Activated CD4-positive, alpha-beta T cell treated with anti-CD3 and anti-CD28 coated beads for 36 hours (primary cell): ENCODE data around the gene THOC5. TPM values are rescaled to one million over a fixed set of nuclear protein-coding genes. Genes with fewer than 3 reads are reported as not detected.

Experiments used
- ATAC-seq: fragments of 200-7000 bp; cut with Tn5 transposase; one replicate; pipeline ENCODE4 v1.10.0; 2021; ENCODE audit warnings: mild to moderate bottlenecking, moderate library complexity
- CTCF ChIA-PET: fragments of 350-600 bp; sonication (Branson Sonifier 250); formaldehyde crosslinking; loops from one replicate; lab custom pipeline; 2021; ENCODE audit warnings: antibody characterized with exemption; lab: Charles Lee
- POLR2A ChIA-PET: fragments of 350-600 bp; sonication (Branson Sonifier 250); formaldehyde crosslinking; loops from one replicate; lab custom pipeline; 2021; ENCODE audit warnings: antibody characterized with exemption, inconsistent platforms; lab: Charles Lee
- DNase-seq: peaks from one replicate; pipeline ENCODE4 v3.0.0-alpha.2; 2020
- H3K27ac Mint-ChIP-seq: one replicate; pipeline ENCODE4 v1.8.0; 2021; ENCODE audit warnings: mixed read lengths
- H3K27me3 Mint-ChIP-seq: one replicate; pipeline ENCODE4 v1.8.0; 2021; ENCODE audit warnings: mixed read lengths
- H3K36me3 Mint-ChIP-seq: one replicate; pipeline ENCODE4 v1.8.0; 2021; ENCODE audit warnings: low read depth, mixed read lengths
- H3K4me1 Mint-ChIP-seq: one replicate; pipeline ENCODE4 v1.8.0; 2021; ENCODE audit warnings: mixed read lengths
- H3K4me3 Mint-ChIP-seq: one replicate; pipeline ENCODE4 v1.8.0; 2021; ENCODE audit warnings: mild to moderate bottlenecking, moderate library complexity, mixed read lengths
- H3K9me3 Mint-ChIP-seq: one replicate; pipeline ENCODE4 v1.8.0; 2021; ENCODE audit warnings: low read depth, mixed read lengths
- intact Hi-C, 2 experiments: fragments of 100-400 bp; cut with DNase I in 1 of 2; cut with micrococcal nuclease in 1 of 2; formaldehyde crosslinking; loops; one replicate each; pipeline versions ENCODE4 v1.14.2 to v1.15.1; 2022 to 2024; cut with DNase I, micrococcal nuclease
- total RNA-seq, 2 experiments: library from RNA; stranded (reverse); gene quantifications; one replicate each; pipeline ENCODE4 v1.2.3, GENCODE V29; 2021

Gene THOC5
- total RNA-seq, 2 experiments from 2014 or later: 52.4 to 65.7 TPM

DNA sequence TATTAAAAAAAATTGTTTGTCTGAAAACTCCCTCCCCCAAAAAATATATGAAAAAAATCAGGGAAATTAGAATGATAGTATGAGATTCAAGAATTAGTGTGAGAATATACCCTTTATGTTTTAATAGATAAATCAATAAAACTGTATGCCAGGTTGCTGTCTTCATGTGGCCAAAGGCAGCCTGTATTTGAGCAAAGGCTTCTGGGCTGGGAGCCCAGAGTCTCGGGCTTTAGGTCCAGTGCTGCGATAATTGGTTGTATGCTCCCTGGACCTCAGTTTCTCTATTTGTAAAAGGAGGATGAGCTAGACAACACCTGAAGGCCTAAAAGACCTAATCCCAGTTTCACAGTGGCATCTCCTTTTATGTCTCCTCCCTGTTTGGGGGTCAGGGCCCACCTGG lies 29.8 kb downstream of the THOC5 start:
- DNase-seq (no peak), ATAC-seq (no peak)
- Mint-ChIP-seq H3K27me3 (no peaks in the 10 kb centered on the region), H3K9me3 (no peaks in the 10 kb centered on the region), H3K36me3 (peaks cover 35% of the 10 kb centered on the region), H3K4me3 (no peak overlapping the region), H3K4me1 (no peaks in the 10 kb centered on the region), H3K27ac (no peak overlapping the region)
- ChIA-PET POLR2A (no interaction called here), CTCF (interaction anchor here (0.8 kb wide), 1 partner anchor 19 kb away, joined by 4 read pairs; no protein-coding TSS in a partner anchor)
- intact Hi-C loops: loop anchor here (1.0 to 10.0 kb wide), 2 partner anchors 128 to 129 kb away; no protein-coding TSS in a partner anchor

DNA sequence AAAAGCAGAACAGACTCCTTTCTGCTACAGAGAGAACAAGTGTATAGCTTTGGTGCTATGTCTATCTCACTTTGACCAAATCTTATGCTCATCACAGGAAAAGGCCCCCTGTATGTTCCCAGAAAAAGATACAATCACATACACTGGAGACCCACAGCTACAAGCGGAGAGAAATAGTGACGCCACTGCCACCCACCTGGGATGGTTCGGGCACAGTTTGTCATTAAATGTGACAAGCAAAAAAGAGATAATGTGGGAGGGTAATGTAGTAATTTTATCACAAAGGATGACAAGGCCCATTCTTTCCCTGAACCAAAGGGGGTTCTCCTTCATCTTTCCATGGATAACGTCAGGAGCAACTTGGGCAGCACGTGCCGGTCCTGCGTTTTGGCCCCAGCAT lies 32.0 kb downstream of the THOC5 start:
- no peaks in the 10 kb centered on the region for H3K27me3 Mint-ChIP-seq
- H3K4me3 Mint-ChIP-seq: no peak overlapping the region
- POLR2A ChIA-PET: no interaction called here
- peaks cover 40% of the 10 kb centered on the region for H3K36me3 Mint-ChIP-seq
- H3K9me3 Mint-ChIP-seq: no peaks in the 10 kb centered on the region
- no peaks in the 10 kb centered on the region for H3K4me1 Mint-ChIP-seq
- no peak for DNase-seq
- CTCF ChIA-PET: no interaction called here
- no peak overlapping the region for H3K27ac Mint-ChIP-seq
- intact Hi-C loops: loop anchor here in 1 of 2 experiments (10.0 kb wide), 1 partner anchor 127 kb away; no protein-coding TSS in a partner anchor
- ATAC-seq: no peak

DNA sequence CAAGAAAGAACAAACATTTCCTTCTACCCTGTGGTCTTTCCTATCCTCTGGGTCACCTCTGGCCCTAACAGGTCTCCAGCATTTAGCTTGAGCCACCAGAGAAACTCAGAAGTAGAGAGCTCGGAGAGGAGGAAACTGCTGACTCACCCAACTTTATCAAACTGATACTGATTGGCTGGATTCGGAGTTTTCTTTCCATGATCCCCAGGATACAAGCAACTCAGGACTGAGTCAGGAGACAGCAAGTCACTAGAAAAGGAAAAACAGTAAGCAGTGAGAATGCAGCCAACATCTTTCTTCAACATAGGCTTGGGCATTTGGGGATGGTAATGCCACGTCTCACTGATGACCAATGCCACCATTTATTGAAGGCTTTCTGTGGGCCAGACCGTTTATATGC lies 32.7 kb downstream of the THOC5 start:
- no peak overlapping the region for H3K4me3 Mint-ChIP-seq
- intact Hi-C loops: loop anchor here in 1 of 2 experiments (10.0 kb wide), 1 partner anchor 126 kb away; no protein-coding TSS in a partner anchor
- H3K27ac Mint-ChIP-seq: no peak overlapping the region
- ChIA-PET POLR2A (interaction anchor here (0.7 kb wide), 1 partner anchor 217 kb away, joined by 3 read pairs; no protein-coding TSS in a partner anchor), CTCF (no interaction called here)
- H3K4me1 Mint-ChIP-seq: no peaks in the 10 kb centered on the region
- DNase-seq (no peak), ATAC-seq (no peak)
- peaks cover 41% of the 10 kb centered on the region for H3K36me3 Mint-ChIP-seq
- no peaks in the 10 kb centered on the region for H3K27me3 Mint-ChIP-seq
- no peaks in the 10 kb centered on the region for H3K9me3 Mint-ChIP-seq

DNA sequence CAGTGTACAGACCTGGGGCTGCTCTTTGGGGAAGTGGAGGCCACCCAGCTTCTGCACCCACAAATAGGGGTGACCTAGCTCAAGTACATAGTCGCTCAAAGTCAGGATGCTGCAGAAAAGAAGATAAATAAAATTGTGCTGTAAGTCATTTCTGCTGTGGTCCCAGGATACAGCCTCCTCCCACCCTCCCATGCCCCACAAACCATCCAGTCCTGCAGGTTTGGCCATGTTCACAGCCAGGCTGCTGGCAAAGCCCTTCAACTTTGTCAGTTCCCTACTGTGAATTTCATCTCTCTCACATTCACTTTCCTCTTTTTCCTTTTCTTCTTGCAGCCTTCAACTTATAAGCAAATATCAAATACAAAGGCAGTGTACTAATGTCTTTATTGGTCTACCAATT lies 33.6 kb downstream of the THOC5 start:
- H3K36me3 Mint-ChIP-seq: peaks cover 44% of the 10 kb centered on the region
- intact Hi-C loops: loop anchor here in 1 of 2 experiments (10.0 kb wide), 1 partner anchor 125 kb away; no protein-coding TSS in a partner anchor
- CTCF ChIA-PET: interaction anchor here (0.6 to 0.9 kb wide), 2 partner anchors 9 to 34 kb away, joined by 3 to 4 read pairs; partner anchors contain the start of gene THOC5
- no peak overlapping the region for H3K4me3 Mint-ChIP-seq
- H3K4me1 Mint-ChIP-seq: no peaks in the 10 kb centered on the region
- ATAC-seq (no peak), DNase-seq (no peak)
- POLR2A ChIA-PET: interaction anchor here (0.7 kb wide), 1 partner anchor 216 kb away, joined by 3 read pairs; no protein-coding TSS in a partner anchor
- no peak overlapping the region for H3K27ac Mint-ChIP-seq
- no peaks in the 10 kb centered on the region for H3K27me3 Mint-ChIP-seq
- no peaks in the 10 kb centered on the region for H3K9me3 Mint-ChIP-seq

DNA sequence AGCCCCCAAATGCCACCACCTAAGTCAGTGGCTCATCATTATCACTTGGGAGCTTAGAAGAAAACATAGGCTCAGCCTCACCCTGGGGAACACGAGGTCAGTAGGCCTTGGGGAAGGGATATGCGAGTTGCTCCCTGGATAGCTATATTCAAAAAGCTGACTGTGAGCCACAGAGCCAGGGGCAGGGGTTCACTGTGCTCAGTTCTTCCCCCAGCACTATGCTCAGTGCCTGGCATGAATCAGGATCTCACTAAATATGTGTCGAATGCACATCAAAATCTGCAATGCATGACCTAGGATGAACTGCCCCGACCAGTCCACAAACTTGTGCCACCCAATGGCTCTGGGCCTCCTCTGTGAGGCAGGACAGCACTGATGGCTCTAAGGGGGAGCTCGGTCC lies 35.1 kb downstream of the THOC5 start:
- no peaks in the 10 kb centered on the region for H3K9me3 Mint-ChIP-seq
- intact Hi-C loops: no loop called here
- DNase-seq (no peak), ATAC-seq (no peak)
- ChIA-PET CTCF (interaction anchor here (0.5 kb wide), 1 partner anchor 11 kb away, joined by 3 read pairs; no protein-coding TSS in a partner anchor), POLR2A (no interaction called here)
- no peaks in the 10 kb centered on the region for H3K4me1 Mint-ChIP-seq
- peaks cover 36% of the 10 kb centered on the region for H3K36me3 Mint-ChIP-seq
- no peaks in the 10 kb centered on the region for H3K27me3 Mint-ChIP-seq
- no peak overlapping the region for H3K4me3 Mint-ChIP-seq
- no peak overlapping the region for H3K27ac Mint-ChIP-seq

DNA sequence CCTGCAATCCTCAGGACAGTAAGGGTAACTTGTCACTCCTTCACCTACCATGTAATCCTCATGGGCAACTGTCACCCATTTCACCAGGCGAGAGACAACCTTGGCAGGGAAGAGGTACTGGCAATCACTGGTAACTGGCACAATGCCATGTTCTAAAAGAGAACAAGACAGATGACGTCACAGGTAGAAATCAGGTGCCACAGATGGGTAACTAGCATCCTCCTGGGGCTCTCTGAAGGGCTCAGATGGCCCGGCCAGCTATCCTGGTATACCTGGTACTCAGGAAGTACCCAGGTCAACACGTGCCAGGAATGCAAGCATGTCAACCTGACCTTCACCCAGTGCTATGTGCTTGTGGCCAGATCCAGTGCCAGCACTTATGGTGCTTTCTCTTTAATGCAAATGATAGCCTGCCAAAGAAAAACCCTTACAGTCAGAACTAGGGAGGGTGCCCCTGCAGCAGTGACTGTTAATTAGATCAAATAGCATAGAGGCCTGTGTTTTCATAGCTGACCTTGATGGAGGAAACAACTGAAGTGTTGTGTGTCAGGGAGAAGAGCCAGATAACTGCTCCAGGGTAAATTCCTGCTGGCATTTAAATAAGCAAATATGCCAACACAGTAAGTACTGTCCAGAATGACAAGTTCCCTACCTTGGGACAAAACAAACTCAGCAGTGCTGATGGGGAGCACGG lies 36.2 kb downstream of the THOC5 start:
- Mint-ChIP-seq H3K36me3 (peaks cover 36% of the 10 kb centered on the region), H3K27me3 (no peaks in the 10 kb centered on the region), H3K4me3 (no peak overlapping the region), H3K4me1 (no peaks in the 10 kb centered on the region), H3K9me3 (no peaks in the 10 kb centered on the region), H3K27ac (no peak overlapping the region)
- DNase-seq (no peak), ATAC-seq (no peak)
- ChIA-PET POLR2A (no interaction called here), CTCF (interaction anchor here (1.4 kb wide), 1 partner anchor 31 kb away, joined by 3 read pairs; no protein-coding TSS in a partner anchor)
- intact Hi-C loops: no loop called here

DNA sequence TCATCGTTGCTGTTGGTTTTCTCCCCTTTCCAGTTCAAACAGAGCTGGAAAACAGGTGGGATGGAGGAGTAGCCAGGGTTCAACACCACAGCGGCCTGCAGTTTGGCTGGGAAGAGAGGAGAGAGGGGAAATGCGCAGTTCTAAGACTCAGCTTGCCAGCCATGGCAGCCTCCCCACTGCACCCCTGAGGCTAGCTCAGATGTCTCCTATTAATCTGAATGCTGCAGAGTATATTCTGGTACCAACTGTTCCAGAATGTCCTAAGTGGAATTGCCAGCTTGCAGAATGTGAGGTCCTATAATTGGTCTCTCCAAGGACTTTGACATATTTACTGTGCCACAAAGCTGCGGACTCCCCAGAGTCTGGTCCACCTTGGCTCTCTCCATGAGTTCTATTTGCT lies 41.5 kb downstream of the THOC5 start:
- POLR2A ChIA-PET: no interaction called here
- DNase-seq (no peak), ATAC-seq (no peak)
- Mint-ChIP-seq H3K27me3 (no peaks in the 10 kb centered on the region), H3K36me3 (peaks cover 30% of the 10 kb centered on the region), H3K4me3 (no peak overlapping the region), H3K9me3 (no peaks in the 10 kb centered on the region), H3K27ac (no peak overlapping the region), H3K4me1 (no peaks in the 10 kb centered on the region)
- CTCF ChIA-PET: interaction anchor here (1.0 to 1.1 kb wide), 2 partner anchors 13 to 41 kb away, joined by 3 read pairs; no protein-coding TSS in a partner anchor
- intact Hi-C loops: no loop called here

DNA sequence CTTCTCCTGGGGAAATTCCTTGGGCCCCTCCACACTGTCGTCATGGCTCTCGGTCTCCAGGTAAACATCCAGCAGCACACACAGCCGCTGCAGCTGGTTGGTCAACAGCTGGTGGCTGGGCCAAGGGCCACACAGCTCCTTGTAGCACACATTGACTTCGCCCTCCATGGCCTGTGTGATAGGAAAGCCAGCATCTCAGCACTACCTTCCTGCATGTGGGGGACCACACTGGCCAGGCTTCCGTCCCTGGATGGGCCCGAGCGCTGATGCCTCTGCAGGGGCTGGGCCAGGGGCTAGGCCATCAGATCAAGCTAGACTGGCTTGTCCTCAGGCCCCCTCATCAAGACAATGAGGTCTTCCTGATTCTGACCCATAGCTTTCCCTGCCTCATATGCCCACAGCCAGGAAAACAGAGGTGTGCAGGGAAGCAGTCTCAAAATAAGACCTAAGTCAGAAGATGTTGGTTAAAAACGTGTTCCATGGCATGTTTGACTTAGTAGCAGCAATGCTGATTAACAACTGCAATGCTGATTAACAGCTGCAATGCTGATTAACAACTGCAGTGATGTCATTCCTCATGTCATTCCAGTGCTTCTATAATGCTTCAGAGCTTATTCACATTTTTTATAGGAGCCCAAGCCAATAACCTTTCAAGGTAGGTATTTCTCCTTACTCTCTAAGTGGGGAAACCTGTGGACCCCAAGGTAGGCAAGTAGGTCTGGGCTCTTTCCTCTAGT lies 42.3 kb downstream of the THOC5 start:
- no peaks in the 10 kb centered on the region for H3K27me3 Mint-ChIP-seq
- ChIA-PET CTCF (interaction anchor here (0.6 to 1.7 kb wide), 5 partner anchors 15 to 1001 kb away, joined by 3 to 5 read pairs (median 3); no protein-coding TSS in a partner anchor), POLR2A (interaction anchor here (0.6 kb wide), 1 partner anchor 80 kb away, joined by 7 read pairs; no protein-coding TSS in a partner anchor)
- H3K4me3 Mint-ChIP-seq: no peak overlapping the region
- H3K4me1 Mint-ChIP-seq: no peaks in the 10 kb centered on the region
- ATAC-seq (no peak), DNase-seq (no peak)
- no peaks in the 10 kb centered on the region for H3K9me3 Mint-ChIP-seq
- peaks cover 30% of the 10 kb centered on the region for H3K36me3 Mint-ChIP-seq
- intact Hi-C loops: no loop called here
- no peak overlapping the region for H3K27ac Mint-ChIP-seq

DNA sequence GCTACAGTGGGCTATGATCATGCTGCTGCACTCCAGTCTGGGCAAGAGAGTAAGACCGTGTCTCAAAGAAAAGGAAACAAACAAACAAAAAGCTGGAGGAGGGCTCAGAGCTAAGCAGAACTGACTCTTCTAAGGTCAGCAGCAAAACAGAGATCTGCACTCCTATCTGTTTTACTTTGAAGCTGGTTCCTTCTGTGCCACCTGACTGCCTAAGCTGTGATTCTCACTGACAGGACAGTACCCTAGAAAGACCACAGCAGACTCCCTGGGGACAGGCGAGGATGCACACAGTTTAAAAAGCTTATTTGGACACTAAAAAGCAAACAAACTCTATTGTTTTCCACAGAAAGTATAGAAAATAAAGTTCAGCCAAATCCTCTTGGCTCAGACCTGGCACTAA lies 43.0 kb downstream of the THOC5 start:
- no peaks in the 10 kb centered on the region for H3K9me3 Mint-ChIP-seq
- H3K4me3 Mint-ChIP-seq: no peak overlapping the region
- DNase-seq (no peak), ATAC-seq (no peak)
- H3K27me3 Mint-ChIP-seq: no peaks in the 10 kb centered on the region
- POLR2A ChIA-PET: interaction anchor here (0.6 kb wide), 1 partner anchor 79 kb away, joined by 7 read pairs; no protein-coding TSS in a partner anchor
- CTCF ChIA-PET: interaction anchor here (0.6 to 1.7 kb wide), 6 partner anchors 15 to 576 kb away, joined by 3 to 5 read pairs (median 3); no protein-coding TSS in a partner anchor
- H3K36me3 Mint-ChIP-seq: peaks cover 26% of the 10 kb centered on the region
- no peaks in the 10 kb centered on the region for H3K4me1 Mint-ChIP-seq
- intact Hi-C loops: no loop called here
- H3K27ac Mint-ChIP-seq: no peak overlapping the region

DNA sequence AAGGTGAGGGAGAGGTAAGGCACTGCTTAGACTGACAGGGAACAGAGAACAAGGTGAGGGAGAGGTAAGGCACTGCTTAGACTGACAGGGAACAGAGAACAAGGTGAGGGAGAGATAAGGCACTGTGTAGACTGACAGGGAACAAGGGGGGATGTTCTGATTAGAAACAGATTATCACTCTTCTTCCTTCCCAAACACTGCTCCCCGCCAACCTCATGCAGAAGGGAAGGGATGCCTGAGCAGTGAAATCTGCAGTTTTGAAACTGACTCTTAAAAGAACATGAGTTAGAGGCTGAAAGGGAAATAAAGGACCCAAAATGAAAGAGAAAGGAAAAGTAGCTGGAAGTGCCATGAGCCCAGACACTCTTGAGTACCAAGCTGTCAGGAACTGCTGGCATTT lies 43.7 kb downstream of the THOC5 start:
- Mint-ChIP-seq H3K36me3 (peaks cover 25% of the 10 kb centered on the region), H3K27ac (no peak overlapping the region), H3K27me3 (no peaks in the 10 kb centered on the region), H3K4me1 (no peaks in the 10 kb centered on the region), H3K4me3 (no peak overlapping the region), H3K9me3 (no peaks in the 10 kb centered on the region)
- DNase-seq (no peak), ATAC-seq (no peak)
- CTCF ChIA-PET: interaction anchor here (0.7 kb wide), 1 partner anchor 40 kb away, joined by 3 read pairs; no protein-coding TSS in a partner anchor
- POLR2A ChIA-PET: interaction anchor here (0.5 kb wide), 1 partner anchor 91 kb away, joined by 3 read pairs; no protein-coding TSS in a partner anchor
- intact Hi-C loops: no loop called here

DNA sequence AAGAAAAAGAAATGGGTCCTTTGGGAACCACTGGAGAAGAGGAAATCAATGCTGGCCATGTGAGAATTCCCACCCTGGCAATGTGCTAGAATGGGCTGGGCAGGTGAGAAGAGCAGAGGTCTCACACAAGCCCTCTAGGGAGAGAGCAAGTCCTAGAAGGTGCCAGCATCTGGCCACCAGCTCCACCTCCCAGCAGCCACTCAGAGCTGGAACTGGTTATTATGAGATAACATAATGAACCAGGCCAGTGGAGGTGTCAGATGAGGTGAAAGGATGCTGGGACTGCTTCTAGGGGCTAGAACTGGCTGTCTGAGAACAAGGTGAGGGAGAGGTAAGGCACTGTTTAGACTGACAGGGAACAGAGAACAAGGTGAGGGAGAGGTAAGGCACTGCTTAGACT lies 44.3 kb downstream of the THOC5 start:
- no peaks in the 10 kb centered on the region for H3K27me3 Mint-ChIP-seq
- DNase-seq: no peak
- ATAC-seq: no peak
- ChIA-PET CTCF (no interaction called here), POLR2A (interaction anchor here (0.5 kb wide), 1 partner anchor 92 kb away, joined by 3 read pairs; no protein-coding TSS in a partner anchor)
- no peaks in the 10 kb centered on the region for H3K9me3 Mint-ChIP-seq
- intact Hi-C loops: no loop called here
- H3K36me3 Mint-ChIP-seq: peaks cover 25% of the 10 kb centered on the region
- no peak overlapping the region for H3K4me3 Mint-ChIP-seq
- H3K4me1 Mint-ChIP-seq: no peaks in the 10 kb centered on the region
- no peak overlapping the region for H3K27ac Mint-ChIP-seq
